Activated CD8-positive, alpha-beta memory T cell treated with anti-CD3 and anti-CD28 coated beads, Interleukin-2, amount 50 U/mL, for 4 hours (primary cell): ENCODE data around the gene ST7L.

Source experiments
- DNase-seq: peaks from one replicate; pipeline ENCODE4 v3.0.0-alpha.2; 2020

ST7L gene

GRCh38 chr1:112614460-112615065 is 4.4 kb downstream of the ST7L start:
- no peak for DNase-seq

- no peak for DNase-seq
Observed at GRCh38 chr1:112605633-112606327, 13.2 kb downstream of the ST7L start.

- DNase-seq = no peak
Observed at GRCh38 chr1:112603541-112603940, 15.4 kb downstream of the ST7L start.

GRCh38 chr1:112603012-112603411 is 15.9 kb downstream of the ST7L start:
- DNase-seq = no peak

- no peak for DNase-seq
Observed at GRCh38 chr1:112599477-112599876, 19.5 kb downstream of the ST7L start.

- no peak for DNase-seq
Observed at GRCh38 chr1:112594208-112594876, 24.6 kb downstream of the ST7L start.

- no peak for DNase-seq
Observed at GRCh38 chr1:112589766-112590165, 29.2 kb downstream of the ST7L start.

- no peak for DNase-seq
Observed at GRCh38 chr1:112583366-112583765, 35.6 kb downstream of the ST7L start.

- DNase-seq = no peak
Observed at GRCh38 chr1:112581586-112582192, 37.3 kb downstream of the ST7L start.

- DNase-seq = no peak
Observed at GRCh38 chr1:112579801-112580510, 39.0 kb downstream of the ST7L start.

- no peak for DNase-seq
Observed at GRCh38 chr1:112576240-112576639, 42.7 kb downstream of the ST7L start.

GRCh38 chr1:112575154-112575804 is 43.7 kb downstream of the ST7L start:
- DNase-seq = no peak

- no peak for DNase-seq
Observed at GRCh38 chr1:112565800-112566199, 53.1 kb downstream of the ST7L start.

GRCh38 chr1:112564081-112564480 is 54.9 kb downstream of the ST7L start:
- DNase-seq = no peak

GRCh38 chr1:112563341-112563740 is 55.6 kb downstream of the ST7L start:
- no peak for DNase-seq

- DNase-seq = no peak
Observed at GRCh38 chr1:112558634-112559033, 60.3 kb downstream of the ST7L start.

GRCh38 chr1:112557385-112557784 is 61.6 kb downstream of the ST7L start:
- no peak for DNase-seq

GRCh38 chr1:112554411-112554810 is 64.5 kb downstream of the ST7L start:
- no peak for DNase-seq

GRCh38 chr1:112549590-112549989 is 69.4 kb downstream of the ST7L start:
- DNase-seq = no peak

GRCh38 chr1:112548547-112548946 is 70.4 kb downstream of the ST7L start:
- DNase-seq = no peak

GRCh38 chr1:112546076-112546475 is 72.9 kb downstream of the ST7L start:
- no peak for DNase-seq

GRCh38 chr1:112544751-112545150 is 74.2 kb downstream of the ST7L start:
- DNase-seq = no peak
